VCaP (cell line): ENCODE measurements around the gene EYA3.

Experiments used
- H3K27ac ChIP-seq: fragments of 450-650 bp; 2 replicates; pipeline ENCODE4 v1.5.1; 2017
- TF ChIP-seq, protein P1 (sequence below): fragments of 450-650 bp; conservative IDR thresholded peaks from 2 replicates; pipeline ENCODE4 v1.5.1; 2017; ENCODE audit warnings: mild to moderate bottlenecking, moderate library complexity

EYA3 gene

DNA sequence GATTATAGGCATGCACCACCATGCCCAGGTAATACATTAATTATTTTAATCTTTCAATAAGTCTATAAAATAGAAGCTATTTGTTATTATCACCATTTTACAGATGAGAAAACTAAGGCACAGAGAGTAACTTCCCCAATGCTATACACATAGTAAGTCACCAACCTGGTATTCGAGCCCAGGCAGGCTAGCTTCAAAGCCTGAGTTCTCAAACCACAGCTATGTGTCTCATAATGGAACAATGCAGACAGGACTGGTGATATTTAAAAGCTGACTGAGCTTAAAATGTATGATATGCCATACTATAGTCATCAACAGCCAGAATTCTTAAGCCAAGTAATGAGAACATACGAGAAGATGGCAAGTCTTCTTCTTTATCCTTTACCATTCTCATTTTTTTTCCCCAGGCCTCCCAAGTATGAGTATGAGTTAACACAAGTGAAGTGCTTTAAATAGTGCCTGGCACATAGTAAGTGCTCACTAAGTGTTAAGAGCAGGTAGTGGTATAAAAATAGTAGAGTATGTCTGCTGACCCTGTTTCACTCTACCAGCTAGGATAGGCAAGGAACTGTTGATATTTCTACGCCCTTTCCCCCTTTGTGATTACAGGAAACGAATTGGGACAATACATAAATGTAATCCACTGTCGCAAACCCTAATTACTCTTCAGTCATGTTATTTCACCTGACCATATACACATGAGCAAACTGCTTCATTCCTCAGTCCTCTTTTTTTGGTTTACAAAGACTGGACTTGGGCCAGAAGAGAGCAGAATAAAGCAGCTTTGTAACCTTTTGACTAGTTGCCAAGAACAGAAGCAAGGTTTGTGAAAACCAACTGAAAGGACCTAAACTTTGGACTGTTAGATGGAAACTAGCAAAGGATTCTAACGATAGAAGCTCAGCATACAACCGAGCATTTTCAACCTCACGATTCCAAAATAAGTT lies 9.5 kb downstream of the EYA3 start:
- TF ChIP-seq, protein P1, sequence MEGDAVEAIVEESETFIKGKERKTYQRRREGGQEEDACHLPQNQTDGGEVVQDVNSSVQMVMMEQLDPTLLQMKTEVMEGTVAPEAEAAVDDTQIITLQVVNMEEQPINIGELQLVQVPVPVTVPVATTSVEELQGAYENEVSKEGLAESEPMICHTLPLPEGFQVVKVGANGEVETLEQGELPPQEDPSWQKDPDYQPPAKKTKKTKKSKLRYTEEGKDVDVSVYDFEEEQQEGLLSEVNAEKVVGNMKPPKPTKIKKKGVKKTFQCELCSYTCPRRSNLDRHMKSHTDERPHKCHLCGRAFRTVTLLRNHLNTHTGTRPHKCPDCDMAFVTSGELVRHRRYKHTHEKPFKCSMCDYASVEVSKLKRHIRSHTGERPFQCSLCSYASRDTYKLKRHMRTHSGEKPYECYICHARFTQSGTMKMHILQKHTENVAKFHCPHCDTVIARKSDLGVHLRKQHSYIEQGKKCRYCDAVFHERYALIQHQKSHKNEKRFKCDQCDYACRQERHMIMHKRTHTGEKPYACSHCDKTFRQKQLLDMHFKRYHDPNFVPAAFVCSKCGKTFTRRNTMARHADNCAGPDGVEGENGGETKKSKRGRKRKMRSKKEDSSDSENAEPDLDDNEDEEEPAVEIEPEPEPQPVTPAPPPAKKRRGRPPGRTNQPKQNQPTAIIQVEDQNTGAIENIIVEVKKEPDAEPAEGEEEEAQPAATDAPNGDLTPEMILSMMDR = no peak
- peak overlapping the region; percentile 25 for H3K27ac ChIP-seq

- peak overlapping the region; percentile 25 for H3K27ac ChIP-seq
- TF ChIP-seq, protein P1 = no peak
Measured at GRCh38 chr1:28078262-28078661, 10.1 kb downstream of the EYA3 start.

DNA sequence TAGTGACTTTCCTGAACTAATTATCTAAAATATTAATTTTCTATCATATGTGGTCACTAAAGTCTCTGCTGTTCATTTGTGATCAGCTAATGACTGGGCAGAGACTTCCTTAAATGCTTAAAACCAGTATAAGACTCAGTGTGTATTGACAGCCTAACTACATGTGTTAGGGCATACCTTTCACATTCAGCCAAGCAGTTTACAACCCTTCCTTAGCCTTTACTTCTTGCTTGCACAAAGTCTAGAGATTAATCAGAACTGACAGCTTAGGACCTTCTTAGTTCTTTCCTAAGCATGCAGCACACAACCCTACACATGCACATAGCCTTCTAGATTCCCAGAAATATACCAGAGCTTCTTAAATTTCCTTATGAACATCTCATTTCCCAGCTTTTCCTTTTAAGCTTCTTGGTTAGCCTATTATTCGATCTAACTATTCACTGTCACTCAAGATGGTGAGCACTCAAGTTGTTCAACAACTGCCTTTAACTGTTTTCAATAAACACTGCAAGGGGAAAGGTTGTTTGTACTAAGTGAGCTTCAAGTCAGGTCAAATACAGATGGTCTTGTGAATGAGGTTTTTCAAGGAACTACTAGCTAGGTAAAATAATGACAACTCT lies 13.4 kb downstream of the EYA3 start:
- TF ChIP-seq, protein P1 = no peak
- H3K27ac ChIP-seq = peak overlapping the region; percentile 74

DNA sequence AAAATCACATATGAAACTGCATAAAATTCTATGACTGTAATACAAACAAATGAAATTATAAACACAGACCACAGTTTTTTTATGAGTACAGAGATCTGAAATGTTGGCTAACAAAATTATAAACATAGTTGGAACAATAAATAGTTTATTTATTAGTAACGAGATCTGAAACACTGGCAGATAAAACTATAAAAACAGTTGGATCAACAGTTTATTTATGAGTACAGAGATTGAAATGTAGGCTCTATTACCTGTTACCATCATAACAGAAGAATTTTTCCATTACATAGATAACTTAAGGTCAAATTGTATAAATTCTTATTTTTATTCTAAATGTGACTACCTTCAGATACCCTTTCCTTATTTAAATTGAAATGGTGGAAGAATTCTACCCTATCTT lies 14.5 kb downstream of the EYA3 start:
- H3K27ac ChIP-seq = peak overlapping the region; percentile 74
- TF ChIP-seq, protein P1 = no peak

GRCh38 chr1:28071813-28072212 lies 16.6 kb downstream of the EYA3 start:
- TF ChIP-seq, protein P1 = no peak
- H3K27ac ChIP-seq = peak overlapping the region; percentile 73

DNA sequence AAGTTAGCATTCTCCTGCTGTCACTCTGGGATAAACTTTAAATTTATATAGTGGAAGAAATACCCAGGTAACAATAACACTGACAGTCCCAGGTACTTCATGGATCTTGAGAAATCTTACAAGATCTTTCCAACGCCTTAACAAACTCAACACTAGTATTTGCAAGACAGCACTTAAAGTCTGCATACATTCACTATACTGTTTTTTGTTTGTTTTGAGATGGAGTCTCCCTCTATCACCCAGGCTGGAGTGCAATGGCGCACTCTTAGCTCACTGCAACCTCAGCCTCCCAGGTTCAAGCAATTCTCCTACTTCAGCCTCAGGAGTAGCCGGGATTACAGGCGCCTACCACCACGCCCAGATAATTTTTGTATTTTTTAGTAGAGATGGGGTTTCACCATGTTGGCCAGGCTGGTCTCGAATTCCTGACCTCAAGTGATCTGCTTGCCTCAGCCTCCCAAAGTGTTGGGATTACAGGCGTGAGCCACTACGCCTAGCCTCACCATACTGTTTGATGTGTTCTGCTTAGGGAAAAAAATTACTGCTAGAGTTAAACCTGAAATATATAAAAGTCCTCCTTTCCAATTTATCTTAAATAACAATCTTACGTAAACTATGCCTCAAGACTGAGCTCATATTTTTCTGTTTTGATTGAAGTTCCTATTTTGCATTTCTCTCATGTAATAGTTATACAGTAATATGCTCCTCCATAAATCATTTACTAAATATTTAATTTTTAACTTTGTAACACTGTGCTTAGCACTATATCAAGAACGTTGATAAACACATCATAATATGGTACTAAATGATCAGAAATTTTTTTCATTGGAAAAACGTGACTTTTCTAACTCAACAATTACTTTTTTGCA lies 17.5 kb downstream of the EYA3 start:
- H3K27ac ChIP-seq = peak overlapping the region; percentile 73
- TF ChIP-seq, protein P1 = no peak
